Heart right ventricle (tissue), 16 donors: ENCODE results near the gene IFT81. TPM values are rescaled to one million over a fixed set of nuclear protein-coding genes. Genes with fewer than 3 reads are reported as not detected.
A peak's percentile ranks its signal among the peaks of the same experiment; 100 is the strongest.

ENCODE experiments used
- ATAC-seq, 8 donors: fragments of 200-7000 bp; cut with Tn5 transposase; one replicate each; pipeline ENCODE4 v1.9.1; 2020; ENCODE audit warnings: mild to moderate bottlenecking in 8 of 8, moderate library complexity in 8 of 8, moderate number of reproducible peaks in 1 of 8
- DNase-seq, 2 donors: peaks; one replicate each; pipeline ENCODE4 v3.0.0-alpha.2; 2020
- H3K27ac ChIP-seq, 10 donors: fragments of 200-600 bp; sonication (generic) in 2 of 10; one replicate each; pipeline versions ENCODE4 v1.5.0 to v1.8.0; 2020 to 2022; ENCODE audit warnings: mild to moderate bottlenecking in 3 of 10
- H3K27me3 ChIP-seq, 7 donors: fragments of 200-600 bp; one replicate each; pipeline ENCODE4 v1.8.0; 2021 to 2022; ENCODE audit warnings: mild to moderate bottlenecking in 2 of 7
- H3K36me3 ChIP-seq, 9 donors: fragments of 200-600 bp; sonication (generic) in 1 of 9; one replicate each; pipeline versions ENCODE4 v1.5.0 to v1.8.0; 2020 to 2022; ENCODE audit warnings: mild to moderate bottlenecking in 2 of 9
- H3K4me1 ChIP-seq, 9 donors: fragments of 200-600 bp; sonication (generic) in 1 of 9; one replicate each; pipeline versions ENCODE4 v1.5.0 to v1.8.0; 2020 to 2022; ENCODE audit warnings: mild to moderate bottlenecking in 4 of 9
- H3K4me3 ChIP-seq, 10 donors: fragments of 200-600 bp; sonication (generic) in 2 of 10; one replicate each; pipeline versions ENCODE4 v1.5.0 to v1.8.0; 2020 to 2022; ENCODE audit warnings: mild to moderate bottlenecking in 7 of 10, moderate library complexity in 2 of 10
- H3K9me3 ChIP-seq, 11 donors: fragments of 200-600 bp in 10 of 11; sonication (generic) in 2 of 11; one replicate each; pipeline versions ENCODE4 v1.5.0 to v1.8.0; 2013 to 2022; ENCODE audit warnings: mild to moderate bottlenecking in 2 of 11, control low read depth in 1 of 11, moderate library complexity in 1 of 11
- WGBS, 2 donors: extraction: QIAGEN DNeasy Blood & Tissue Kit; methylation state at CpG; one replicate each; pipeline ENCODE4 v1.1.7; 2013; ENCODE audit warnings: inconsistent platforms in 1 of 2; 5-methylcytosine and 5-hydroxymethylcytosine counted together
- intact Hi-C, 10 donors: fragments of 100-400 bp; cut with DNase I; formaldehyde crosslinking; loops; one replicate each; pipeline versions ENCODE4 v1.11.1 to v1.14.2; 2022
- polyA plus RNA-seq, 2 donors: library from polyadenylated mRNA; stranded (reverse); fragments of 200-250 nt; gene quantifications; one replicate each; pipeline ENCODE4 v1.2.3, GENCODE V29; 2013
- total RNA-seq, 10 donors: library from RNA; stranded (reverse); fragmentation: NEBNext Ultra II Directional in 3 of 10; extraction: Animal tissue kit (Norgen Biotek cat#: 25700) in 3 of 10; gene quantifications; one replicate each; pipeline versions ENCODE4 v1.2.1 to v1.2.4, GENCODE V29; 2021 to 2023
- TF ChIP-seq, protein P1 (sequence below), 9 donors: fragments of 200-600 bp; sonication (generic) in 2 of 9; IDR thresholded peaks; one replicate each; pipeline versions ENCODE4 v1.5.0 to v1.8.0; 2021 to 2022; ENCODE audit warnings: antibody characterized with exemption in 9 of 9, mild to moderate bottlenecking in 5 of 9, moderate library complexity in 1 of 9
- donor health status: Arrhythmogenic right ventricular cardiomyopathy.
- donor health status: ischemic (EF 13 %, LVEDD 7.1; RV severe dilation, severe dysfunction).
- donor health status: healthy with polysubstance abuse.
- donor health status: DM: no; HTN: yes; CAD: no.
- donor health status: DM: no; HTN: no; CAD: no.
- donor health status: ischemic (EF 25% LVEDD 6.9; RV normal size, moderate dysfunction).
- donor health status: ischemic (EF 25% LVEDD 5.7; RV mildly dilated, moderate dysfunction).
- donor health status: healthy.
- donor health status: DM: yes; HTN: yes; CAD: no.
- donor health status: Ischemic cardiomyopathy.
- donor health status: ischemic (EF 35%, LVEDD 5.7; RV mildly dilated, moderate dysfunction).
- donor health status: nonischemic (EF 11% LVEDD 7.7; RV severe dilation, severe dysfunction).
- donor health status: DM: yes; HTN: yes; CAD: no.
- donor health status: PGD.
- donor health status: ischemic (EF 29% LVEDD 5.4; RV normal size, mild dysfunction).
- donor health status: nonischemic (EF 23%, LVEDD 6.1; RV moderate dilation, normal function).

The IFT81 gene
- total and polyA plus RNA-seq, 12 donors, result 5.1 to 11.7 (median 8.3) TPM

DNA sequence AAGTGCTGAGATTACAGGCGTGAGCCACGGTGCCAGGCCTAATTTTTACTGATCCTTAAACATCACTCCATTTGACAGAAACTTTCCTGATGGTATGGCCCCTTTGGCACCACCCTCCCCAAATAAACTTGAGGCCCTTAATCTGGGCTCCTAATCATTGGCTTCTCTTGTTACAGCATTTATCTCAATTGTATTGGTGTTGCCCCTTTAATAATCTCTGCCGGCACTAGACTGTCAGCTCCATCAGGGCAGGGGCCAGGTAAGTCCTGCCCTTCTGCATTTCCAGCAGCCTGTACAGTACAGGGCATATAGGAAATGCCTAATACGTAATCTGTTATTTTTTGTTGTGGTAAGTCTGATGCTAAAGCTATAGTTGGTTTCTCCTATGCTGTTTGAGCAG, 1.2 kb upstream of the IFT81 start:
- no peaks in the 10 kb centered on the region for H3K27me3 ChIP-seq
- H3K27ac ChIP-seq, result no peak overlapping the region
- no peaks in the 10 kb centered on the region for H3K9me3 ChIP-seq
- no peak for ATAC-seq
- DNase-seq, result no peak
- H3K4me1 ChIP-seq, result peaks cover 0 to 32% (median 19%) of the 10 kb centered on the region in 9 donors
- H3K4me3 ChIP-seq, result no peak overlapping the region
- WGBS, 2 donors, result 66 to 77% methylated on average over 4 of the region's 4 CpGs
- H3K36me3 ChIP-seq, result peaks cover 0 to 5% (median 0%) of the 10 kb centered on the region in 9 donors
- intact Hi-C loops, result no loop called here
- TF ChIP-seq, protein P1, sequence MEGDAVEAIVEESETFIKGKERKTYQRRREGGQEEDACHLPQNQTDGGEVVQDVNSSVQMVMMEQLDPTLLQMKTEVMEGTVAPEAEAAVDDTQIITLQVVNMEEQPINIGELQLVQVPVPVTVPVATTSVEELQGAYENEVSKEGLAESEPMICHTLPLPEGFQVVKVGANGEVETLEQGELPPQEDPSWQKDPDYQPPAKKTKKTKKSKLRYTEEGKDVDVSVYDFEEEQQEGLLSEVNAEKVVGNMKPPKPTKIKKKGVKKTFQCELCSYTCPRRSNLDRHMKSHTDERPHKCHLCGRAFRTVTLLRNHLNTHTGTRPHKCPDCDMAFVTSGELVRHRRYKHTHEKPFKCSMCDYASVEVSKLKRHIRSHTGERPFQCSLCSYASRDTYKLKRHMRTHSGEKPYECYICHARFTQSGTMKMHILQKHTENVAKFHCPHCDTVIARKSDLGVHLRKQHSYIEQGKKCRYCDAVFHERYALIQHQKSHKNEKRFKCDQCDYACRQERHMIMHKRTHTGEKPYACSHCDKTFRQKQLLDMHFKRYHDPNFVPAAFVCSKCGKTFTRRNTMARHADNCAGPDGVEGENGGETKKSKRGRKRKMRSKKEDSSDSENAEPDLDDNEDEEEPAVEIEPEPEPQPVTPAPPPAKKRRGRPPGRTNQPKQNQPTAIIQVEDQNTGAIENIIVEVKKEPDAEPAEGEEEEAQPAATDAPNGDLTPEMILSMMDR (IDR thresholded peaks at IDR 0.05), result no peak

DNA sequence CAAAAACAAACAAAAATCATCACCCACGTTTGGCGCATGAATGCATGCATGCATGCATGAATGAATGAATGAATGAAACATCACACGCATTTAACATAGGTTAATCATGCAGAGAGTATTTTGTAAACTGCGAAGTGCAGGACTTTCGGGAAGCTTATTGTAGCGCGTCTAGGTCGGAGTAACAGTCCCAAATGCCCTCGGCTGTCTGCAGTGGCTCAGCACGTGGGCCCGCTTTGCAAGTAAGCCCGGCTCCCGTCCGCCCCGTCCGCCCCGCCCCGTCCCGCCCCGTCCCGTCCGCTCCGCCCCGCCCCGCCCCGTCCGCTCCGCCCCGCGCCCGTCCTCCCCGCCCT, 263 bp upstream of the IFT81 start:
- TF ChIP-seq, protein P1 (IDR thresholded peaks at IDR 0.05), result no peak
- peaks cover 0 to 26% (median 15%) of the 10 kb centered on the region in 9 donors for H3K4me1 ChIP-seq
- ATAC-seq (no peak), DNase-seq (no peak)
- intact Hi-C loops, result no loop called here
- WGBS, 2 donors, result 4 to 5% methylated on average over 32 of the region's 32 CpGs
- peak overlapping the region in 1 of 10 donors; percentile 31 for H3K27ac ChIP-seq
- H3K9me3 ChIP-seq, result no peaks in the 10 kb centered on the region
- H3K36me3 ChIP-seq, result peaks cover 0 to 14% (median 6%) of the 10 kb centered on the region in 9 donors
- peak overlapping the region in 6 of 10 donors; percentile 80 to 97 (median 90) for H3K4me3 ChIP-seq
- H3K27me3 ChIP-seq, result no peaks in the 10 kb centered on the region

DNA sequence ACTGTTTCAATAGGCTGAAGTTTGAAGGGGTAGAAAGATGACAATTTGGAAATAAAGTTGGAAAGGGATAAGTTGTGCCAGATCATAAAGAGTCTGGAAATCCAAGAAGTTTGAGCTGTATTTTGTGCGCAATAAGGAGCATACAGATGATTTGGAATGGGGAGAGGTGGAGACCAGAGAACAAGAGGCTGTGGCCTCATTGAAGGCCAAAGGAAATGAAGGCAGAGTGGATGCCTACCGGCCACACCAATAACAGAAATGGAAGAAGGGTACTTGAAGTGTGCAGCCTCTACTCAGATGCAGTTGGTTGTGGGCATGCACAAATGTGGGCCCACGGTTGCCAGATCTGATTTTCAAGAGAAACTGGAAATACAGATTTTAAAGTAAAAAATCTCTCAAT, 2.4 kb downstream of the IFT81 start:
- Histone ChIP-seq H3K9me3 (no peaks in the 10 kb centered on the region), H3K27ac (no peak overlapping the region), H3K4me3 (no peak overlapping the region), H3K27me3 (no peaks in the 10 kb centered on the region), H3K36me3 (peaks cover 0 to 41% (median 6%) of the 10 kb centered on the region in 9 donors), H3K4me1 (peaks cover 0 to 26% (median 15%) of the 10 kb centered on the region in 9 donors)
- ATAC-seq, result no peak
- DNase-seq, result no peak
- intact Hi-C loops, result no loop called here
- 76 to 82% methylated on average over 3 of the region's 3 CpGs for WGBS, 2 donors
- TF ChIP-seq, protein P1 (IDR thresholded peaks at IDR 0.05), result no peak

DNA sequence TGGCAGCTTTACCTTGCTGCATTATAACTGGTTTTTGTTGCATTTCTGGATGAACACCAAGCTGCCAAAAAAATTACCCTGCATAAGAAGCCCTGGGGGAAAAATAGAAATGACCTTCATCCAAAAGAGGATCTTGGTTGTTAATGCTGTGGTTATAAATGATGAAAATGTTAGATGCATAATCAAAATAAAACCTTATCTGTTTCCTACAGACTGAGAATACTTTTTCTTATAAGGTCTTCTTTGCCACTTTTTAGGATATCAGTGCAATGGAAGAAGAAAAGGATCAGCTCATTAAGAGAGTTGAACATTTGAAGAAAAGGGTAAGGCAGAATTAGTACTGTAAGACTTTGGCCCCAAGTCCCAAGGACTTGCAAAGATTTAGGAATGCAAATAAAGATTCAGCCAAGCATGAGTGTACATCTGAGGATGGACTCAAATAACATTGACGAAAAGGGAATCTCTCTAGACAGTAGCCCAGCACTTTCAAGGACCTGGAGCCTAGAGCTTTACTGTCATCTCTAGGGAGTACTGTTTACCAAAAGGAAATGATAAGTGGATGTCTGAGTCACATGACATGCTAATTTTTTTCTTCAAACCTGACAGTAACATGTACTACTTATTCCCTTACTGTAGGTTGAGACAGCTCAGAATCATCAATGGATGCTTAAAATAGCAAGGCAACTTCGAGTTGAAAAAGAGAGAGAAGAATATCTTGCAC, 10.7 kb downstream of the IFT81 start:
- Histone ChIP-seq H3K4me3 (no peak overlapping the region), H3K36me3 (peaks cover 0 to 100% (median 36%) of the 10 kb centered on the region in 9 donors), H3K27ac (no peak overlapping the region), H3K9me3 (no peaks in the 10 kb centered on the region), H3K27me3 (no peaks in the 10 kb centered on the region), H3K4me1 (peaks cover 0 to 6% (median 0%) of the 10 kb centered on the region in 9 donors)
- TF ChIP-seq, protein P1 (IDR thresholded peaks at IDR 0.05), result no peak
- DNase-seq (no peak), ATAC-seq (no peak)
- intact Hi-C loops, result no loop called here
- 43 to 46% methylated on average over 2 of the region's 2 CpGs for WGBS, 2 donors
